Liver (tissue), 9 donors: ENCODE data around the gene ABHD12. TPM values are rescaled to one million over a fixed set of nuclear protein-coding genes. Genes with fewer than 3 reads are reported as not detected.

Experiments used
- DNase-seq: peaks from one replicate; pipeline ENCODE4 v3.0.0-alpha.2; 2017; ENCODE audit warnings: low spot score
- H3K27ac ChIP-seq, 2 donors: one replicate each; pipeline ENCODE4 v1.7.0; 2013; ENCODE audit warnings: inconsistent platforms in 2 of 2, low read length in 2 of 2, control low read depth in 1 of 2, low read depth in 1 of 2, mild to moderate bottlenecking in 1 of 2
- H3K27me3 ChIP-seq, 4 donors: one replicate each; pipeline versions ENCODE4 v1.6.1 to v1.7.0; 2013; ENCODE audit warnings: low read length in 3 of 4, inconsistent platforms in 1 of 4, mild to moderate bottlenecking in 1 of 4, moderate library complexity in 1 of 4; ENCODE audit not compliant: control insufficient read depth in 4 of 4, insufficient read depth in 4 of 4
- H3K36me3 ChIP-seq, 4 donors: one replicate each; pipeline versions ENCODE4 v1.6.1 to v1.7.0; 2013; ENCODE audit warnings: low read length in 3 of 4, mild to moderate bottlenecking in 3 of 4, low read depth in 1 of 4, moderate library complexity in 1 of 4; ENCODE audit not compliant: control insufficient read depth in 4 of 4, insufficient read depth in 3 of 4
- H3K4me1 ChIP-seq, 4 donors: one replicate each; pipeline versions ENCODE4 v1.6.1 to v1.7.0; 2013; ENCODE audit warnings: low read length in 3 of 4, mild to moderate bottlenecking in 3 of 4, moderate library complexity in 1 of 4; ENCODE audit not compliant: control insufficient read depth in 4 of 4, insufficient read depth in 4 of 4
- H3K4me3 ChIP-seq, 3 donors: one replicate each; pipeline versions ENCODE4 v1.6.1 to v1.7.0; 2013; ENCODE audit warnings: low read length in 3 of 3, control low read depth in 1 of 3, low read depth in 1 of 3, mild to moderate bottlenecking in 1 of 3
- H3K9ac ChIP-seq, 2 donors: one replicate each; pipeline ENCODE4 v1.7.0; 2013; ENCODE audit warnings: low read length in 2 of 2, mild to moderate bottlenecking in 2 of 2, moderate library complexity in 2 of 2, control low read depth in 1 of 2, low read depth in 1 of 2
- H3K9me3 ChIP-seq, 4 donors: one replicate each; pipeline versions ENCODE4 v1.6.1 to v1.7.0; 2013; ENCODE audit warnings: low read length in 3 of 4; ENCODE audit not compliant: control insufficient read depth in 4 of 4
- ATF3 ChIP-seq: IDR thresholded peaks from 2 replicates; pipeline ENCODE4 v1.6.1; 2016; ENCODE audit warnings: antibody characterized with exemption
- CTCF ChIP-seq: fragments of 150-350 bp; IDR thresholded peaks from 2 replicates; pipeline ENCODE4 v1.5.1; 2017; ENCODE audit warnings: improper control_type of control experiment, low read depth, low read length; ENCODE audit not compliant: missing input control
- EGR1 ChIP-seq, 2 donors: IDR thresholded peaks; 2 replicates each; pipeline ENCODE4 v1.6.1; 2016 to 2018; ENCODE audit warnings: antibody characterized with exemption in 2 of 2, low read depth in 2 of 2
- FOXA1 ChIP-seq: IDR thresholded peaks from 2 replicates; pipeline ENCODE4 v1.6.1; 2016; ENCODE audit warnings: antibody characterized with exemption
- FOXA2 ChIP-seq: IDR thresholded peaks from 2 replicates; pipeline ENCODE4 v1.6.1; 2016; ENCODE audit warnings: antibody characterized with exemption
- GABPA ChIP-seq, 2 donors: IDR thresholded peaks in 1 of 2; conservative IDR thresholded peaks in 1 of 2; 2 replicates each; pipeline ENCODE4 v1.6.1; 2016; ENCODE audit warnings: antibody characterized with exemption in 2 of 2, mild to moderate bottlenecking in 1 of 2, moderate library complexity in 1 of 2
- HNF4A ChIP-seq, 2 donors: conservative IDR thresholded peaks; 2 replicates each; pipeline ENCODE4 v1.6.1; 2016; ENCODE audit warnings: antibody characterized with exemption in 2 of 2, mild to moderate bottlenecking in 2 of 2
- HNF4G ChIP-seq: IDR thresholded peaks from 2 replicates; pipeline ENCODE4 v1.6.1; 2016; ENCODE audit warnings: antibody characterized with exemption
- JUND ChIP-seq, 2 donors: IDR thresholded peaks; 2 replicates each; pipeline ENCODE4 v1.6.1; 2016; ENCODE audit warnings: antibody characterized with exemption in 2 of 2
- MAX ChIP-seq: IDR thresholded peaks from 2 replicates; pipeline ENCODE4 v1.6.1; 2016; ENCODE audit warnings: antibody characterized with exemption
- NR2F2 ChIP-seq: IDR thresholded peaks from 2 replicates; pipeline ENCODE4 v1.6.1; 2016; ENCODE audit warnings: antibody characterized with exemption
- RAD21 ChIP-seq, 2 donors: IDR thresholded peaks; 2 replicates each; pipeline ENCODE4 v1.6.1; 2016; ENCODE audit warnings: antibody characterized with exemption in 2 of 2, mild to moderate bottlenecking in 2 of 2
- REST ChIP-seq: IDR thresholded peaks from 2 replicates; pipeline ENCODE4 v1.6.1; 2016; ENCODE audit warnings: antibody characterized with exemption, mild to moderate bottlenecking
- RXRA ChIP-seq, 2 donors: IDR thresholded peaks; 2 replicates each; pipeline ENCODE4 v1.6.1; 2017 to 2018; ENCODE audit warnings: antibody characterized with exemption in 2 of 2, mild to moderate bottlenecking in 1 of 2
- SP1 ChIP-seq: IDR thresholded peaks from 2 replicates; pipeline ENCODE4 v1.6.1; 2018; ENCODE audit warnings: antibody characterized with exemption, mild to moderate bottlenecking
- TAF1 ChIP-seq: conservative IDR thresholded peaks from 2 replicates; pipeline ENCODE4 v1.6.1; 2016; ENCODE audit warnings: antibody characterized with exemption, mild to moderate bottlenecking
- YY1 ChIP-seq: IDR thresholded peaks from 2 replicates; pipeline ENCODE4 v1.6.1; 2016; ENCODE audit warnings: antibody characterized with exemption, mild to moderate bottlenecking
- ZBTB33 ChIP-seq: IDR thresholded peaks from 2 replicates; pipeline ENCODE4 v1.6.1; 2016; ENCODE audit warnings: antibody characterized with exemption
- WGBS: extraction: QIAGEN DNeasy Blood & Tissue Kit; methylation state at CpG from one replicate; pipeline ENCODE4 v1.1.7; 2013; 5-methylcytosine and 5-hydroxymethylcytosine counted together
- polyA plus RNA-seq, 2 donors: library from polyadenylated mRNA; stranded (reverse) in 1 of 2; unstranded in 1 of 2; fragments of 200-250 nt in 1 of 2; fragments of >200 nt in 1 of 2; fragmentation: Nextera tagmentation in 1 of 2; extraction: Ambion mirVana in 1 of 2; gene quantifications; one replicate each; pipeline versions ENCODE4 v1.2.1 to v1.2.3, GENCODE V29; 2013 to 2015
- total RNA-seq, 2 donors: library from RNA; depleted of rRNA; stranded (reverse); fragments of >200 nt; gene quantifications; one replicate each; pipeline ENCODE4 v1.2.3, GENCODE V29; 2014
- donor health status: healthy.
- donor health status: healthy.
- donor health status: healthy.
- donor health status: healthy.
- donor health status: healthy.

ABHD12 gene
- total and polyA plus RNA-seq, 4 donors: 11.1 to 15.4 (median 12.9) TPM

GRCh38 chr20:25408890-25409289 lies 18.3 kb upstream of the ABHD12 start:
- Histone ChIP-seq H3K4me1 (peaks cover 1 to 10% (median 9%) of the 10 kb centered on the region in 4 donors), H3K9me3 (no peaks in the 10 kb centered on the region), H3K27me3 (no peaks in the 10 kb centered on the region), H3K9ac (no peak overlapping the region), H3K27ac (no peak overlapping the region), H3K4me3 (no peak overlapping the region), H3K36me3 (no peaks in the 10 kb centered on the region)
- no peak for TF ChIP-seq CTCF
- TF ChIP-seq TAF1: no peak
- TF ChIP-seq ATF3: no peak
- TF ChIP-seq SP1: no peak
- TF ChIP-seq JUND (IDR thresholded peaks at IDR 0.05): no peak
- no peak for TF ChIP-seq EGR1 (IDR thresholded peaks at IDR 0.05; ENCODE audit: low read depth in 2 of 2)
- no peak for TF ChIP-seq RAD21 (IDR thresholded peaks at IDR 0.05)
- no peak for TF ChIP-seq NR2F2
- TF ChIP-seq YY1: no peak
- no peak for TF ChIP-seq FOXA2
- no peak for TF ChIP-seq HNF4A (conservative IDR thresholded peaks at IDR 0.05)
- no peak for TF ChIP-seq REST
- TF ChIP-seq GABPA (IDR thresholded peaks at IDR 0.05 in 1 of 2, conservative IDR thresholded peaks at IDR 0.05 in 1 of 2): no peak
- TF ChIP-seq HNF4G: no peak
- TF ChIP-seq MAX: no peak
- TF ChIP-seq RXRA (IDR thresholded peaks at IDR 0.05): no peak
- no peak for TF ChIP-seq FOXA1
- DNase-seq: no peak
- 94% methylated on average over 5 of the region's 5 CpGs for WGBS

GRCh38 chr20:25408170-25408547 lies 17.5 kb upstream of the ABHD12 start:
- H3K27ac ChIP-seq: no peak overlapping the region
- WGBS: 13% methylated on average over 4 of the region's 4 CpGs
- H3K4me3 ChIP-seq: peak overlapping the region in 2 of 3 donors; percentile 52 to 80
- no peak for DNase-seq
- peaks cover under 1 to 2% (median under 1%) of the 10 kb centered on the region in 4 donors for H3K9me3 ChIP-seq
- H3K9ac ChIP-seq: no peak overlapping the region
- no peaks in the 10 kb centered on the region for H3K36me3 ChIP-seq
- peaks cover 1 to 10% (median 9%) of the 10 kb centered on the region in 4 donors for H3K4me1 ChIP-seq
- H3K27me3 ChIP-seq: no peaks in the 10 kb centered on the region
- TF ChIP-seq CTCF (no peak), RAD21 (IDR thresholded peaks at IDR 0.05) (no peak), YY1 (no peak), TAF1 (no peak), EGR1 (IDR thresholded peaks at IDR 0.05; ENCODE audit: low read depth in 2 of 2) (no peak), GABPA (IDR thresholded peaks at IDR 0.05 in 1 of 2, conservative IDR thresholded peaks at IDR 0.05 in 1 of 2) (no peak), NR2F2 (no peak), HNF4A (conservative IDR thresholded peaks at IDR 0.05) (no peak), MAX (no peak), FOXA1 (no peak), JUND (IDR thresholded peaks at IDR 0.05) (no peak), ATF3 (no peak), RXRA (IDR thresholded peaks at IDR 0.05) (no peak), ZBTB33 (no peak)
